Measurements from ENCODE around the gene HDAC10.

DNA sequence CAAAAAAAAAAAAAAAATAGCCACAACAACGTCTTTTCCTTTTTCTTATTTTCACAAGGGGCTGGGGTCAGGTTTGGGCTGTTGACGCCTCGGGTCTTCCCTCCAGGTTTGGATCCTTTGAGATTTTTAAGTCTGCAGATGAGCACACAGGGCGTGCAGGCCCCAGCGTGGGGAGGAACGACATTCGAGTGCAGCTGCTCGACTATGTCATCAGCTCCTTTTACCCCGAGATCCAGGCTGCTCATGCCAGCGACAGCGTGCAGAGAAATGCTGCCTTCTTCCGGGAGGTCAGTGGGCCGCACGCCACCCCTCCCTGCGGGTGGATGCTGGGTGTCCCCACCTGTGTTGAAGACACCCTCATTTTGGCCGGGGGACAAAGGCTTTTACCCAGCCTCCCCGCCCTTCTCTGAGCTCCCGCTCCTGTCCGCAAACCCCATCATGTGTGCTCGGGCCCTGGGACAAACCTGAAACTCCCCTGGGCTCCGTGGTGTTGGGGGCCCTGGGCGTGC lies 42.6 kb downstream of the HDAC10 start:
- TF ChIP-seq, protein P1, sequence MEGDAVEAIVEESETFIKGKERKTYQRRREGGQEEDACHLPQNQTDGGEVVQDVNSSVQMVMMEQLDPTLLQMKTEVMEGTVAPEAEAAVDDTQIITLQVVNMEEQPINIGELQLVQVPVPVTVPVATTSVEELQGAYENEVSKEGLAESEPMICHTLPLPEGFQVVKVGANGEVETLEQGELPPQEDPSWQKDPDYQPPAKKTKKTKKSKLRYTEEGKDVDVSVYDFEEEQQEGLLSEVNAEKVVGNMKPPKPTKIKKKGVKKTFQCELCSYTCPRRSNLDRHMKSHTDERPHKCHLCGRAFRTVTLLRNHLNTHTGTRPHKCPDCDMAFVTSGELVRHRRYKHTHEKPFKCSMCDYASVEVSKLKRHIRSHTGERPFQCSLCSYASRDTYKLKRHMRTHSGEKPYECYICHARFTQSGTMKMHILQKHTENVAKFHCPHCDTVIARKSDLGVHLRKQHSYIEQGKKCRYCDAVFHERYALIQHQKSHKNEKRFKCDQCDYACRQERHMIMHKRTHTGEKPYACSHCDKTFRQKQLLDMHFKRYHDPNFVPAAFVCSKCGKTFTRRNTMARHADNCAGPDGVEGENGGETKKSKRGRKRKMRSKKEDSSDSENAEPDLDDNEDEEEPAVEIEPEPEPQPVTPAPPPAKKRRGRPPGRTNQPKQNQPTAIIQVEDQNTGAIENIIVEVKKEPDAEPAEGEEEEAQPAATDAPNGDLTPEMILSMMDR (IDR thresholded peaks at IDR 0.05 in 8 of 11, conservative IDR thresholded peaks at IDR 0.05 in 3 of 11) = no peak
- no peak for TF ChIP-seq POLR2A (IDR thresholded peaks at IDR 0.05)
- no peak for TF ChIP-seq POLR2AphosphoS5 (IDR thresholded peaks at IDR 0.05)
